Measurements from ENCODE around the gene SIRT7. TPM values are rescaled to one million over a fixed set of nuclear protein-coding genes. Genes with fewer than 3 reads are reported as not detected.

The SIRT7 gene
- total RNA-seq, 1 experiment from 2014 or later: 51.6 TPM

GRCh38 chr17:81911277-81911961 is 6.6 kb downstream of the SIRT7 start, which contains the start of gene PCYT2:
PCYT2 (minus strand) TSS chr17:81911399; CDS start chr17:81911355, 44 bp downstream.
- Histone ChIP-seq H3K9me3 (ENCODE audit: low read length) (no peaks in the 10 kb centered on the region), H3K27ac (ENCODE audit: low read length) (peak within 1 kb of the TSS; percentile 45; the same call in 1 of the 2 replicates), H3K79me2 (ENCODE audit: low read length) (peaks cover 16% of the 10 kb centered on the region), H2AFZ (ENCODE audit: low read length) (peak within 1 kb of the TSS; percentile 75), H3K9ac (ENCODE audit: low read length) (peak within 1 kb of the TSS; percentile 64), H3K36me3 (ENCODE audit: low read depth, low read length) (peaks cover 26% of the 10 kb centered on the region; the same call in 1 of the 2 replicates), H3K9me2 (replicated peaks; ENCODE audit: low read length) (no peaks in the 10 kb centered on the region), H3F3A (ENCODE audit: low read length, unreplicated experiment) (peaks cover 7% of the 10 kb centered on the region), H3K4me2 (ENCODE audit: low read length) (peak within 1 kb of the TSS; percentile 100), H3K4me3 (ENCODE audit: low read length) (peak within 1 kb of the TSS; percentile 85), H3K27me3 (ENCODE audit: low read length) (no peaks in the 10 kb centered on the region), H3K4me1 (ENCODE audit: insufficient read depth, low read length) (peaks cover 36% of the 10 kb centered on the region), H4K20me1 (ENCODE audit: low read length) (0 out of 2 replicates have a peak, but pooled peaks cover 18% of the 10 kb centered on the region)
- DNase-seq (peak; percentile 90), ATAC-seq (peak; percentile 75)
- TF ChIP-seq CTCF (conservative IDR thresholded peaks at IDR 0.05; ENCODE audit: low read depth, low read length) (peak; percentile 34; the same call in 1 of the 2 replicates), EZH2phosphoT487 (IDR thresholded peaks at IDR 0.05; ENCODE audit: borderline replicate concordance, low read length) (no peak)
- ChIA-PET CTCF (interaction anchor here (0.6 kb wide), 1 partner anchor 48 kb away, joined by 3 read pairs; no protein-coding TSS in a partner anchor), POLR2A (ENCODE audit: unreplicated experiment) (interaction anchor here (0.6 to 0.7 kb wide), 3 partner anchors 16 to 208 kb away, joined by 3 to 11 read pairs (median 4); partner anchors contain the start of gene MRPL12)
- intact Hi-C loops (cut with micrococcal nuclease): loop anchor here (1.0 kb wide), 1 partner anchor 20 kb away; the partner anchor contains the start of genes ALYREF and ANAPC11
- BruUV-seq (replicated peaks): no TSS peak

- Histone ChIP-seq H3K9me2 (replicated peaks; ENCODE audit: low read length) (no peaks in the 10 kb centered on the region), H2AFZ (ENCODE audit: low read length) (peak overlapping the region; percentile 75), H3K27me3 (ENCODE audit: low read length) (no peaks in the 10 kb centered on the region), H3K27ac (ENCODE audit: low read length) (no peak overlapping the region), H3K9me3 (ENCODE audit: low read length) (no peaks in the 10 kb centered on the region), H3K79me2 (ENCODE audit: low read length) (peaks cover 11% of the 10 kb centered on the region), H4K20me1 (ENCODE audit: low read length) (0 out of 2 replicates have a peak, but pooled peaks cover 14% of the 10 kb centered on the region), H3K36me3 (ENCODE audit: low read depth, low read length) (peaks cover 26% of the 10 kb centered on the region; the same call in 1 of the 2 replicates), H3K9ac (ENCODE audit: low read length) (peak overlapping the region; percentile 64), H3K4me1 (ENCODE audit: insufficient read depth, low read length) (peaks cover 31% of the 10 kb centered on the region), H3K4me2 (ENCODE audit: low read length) (peak overlapping the region; percentile 100), H3K4me3 (ENCODE audit: low read length) (peak overlapping the region; percentile 85), H3F3A (ENCODE audit: low read length, unreplicated experiment) (peaks cover 7% of the 10 kb centered on the region)
- ChIA-PET CTCF (interaction anchor here (0.6 kb wide), 1 partner anchor 48 kb away, joined by 3 read pairs; no protein-coding TSS in a partner anchor), POLR2A (ENCODE audit: unreplicated experiment) (interaction anchor here (0.6 kb wide), 2 partner anchors 62 to 208 kb away, joined by 3 to 11 read pairs; partner anchors contain the start of gene MRPL12)
- DNase-seq (no peak), ATAC-seq (peak; percentile 21)
- TF ChIP-seq EZH2phosphoT487 (IDR thresholded peaks at IDR 0.05; ENCODE audit: borderline replicate concordance, low read length) (no peak), CTCF (conservative IDR thresholded peaks at IDR 0.05; ENCODE audit: low read depth, low read length) (no peak), EZH2 (IDR thresholded peaks at IDR 0.05; ENCODE audit: low read length, unreplicated experiment) (no peak)
- BruUV-seq (replicated peaks): no TSS peak
- intact Hi-C loops (cut with micrococcal nuclease): loop anchor here (1.0 kb wide), 1 partner anchor 20 kb away; the partner anchor contains the start of genes ALYREF and ANAPC11
Observed at GRCh38 chr17:81910840-81911276, 7.1 kb downstream of the SIRT7 start.

All from PC-3 (cell line).